ENCODE data around the gene SPOCK2.

DNA sequence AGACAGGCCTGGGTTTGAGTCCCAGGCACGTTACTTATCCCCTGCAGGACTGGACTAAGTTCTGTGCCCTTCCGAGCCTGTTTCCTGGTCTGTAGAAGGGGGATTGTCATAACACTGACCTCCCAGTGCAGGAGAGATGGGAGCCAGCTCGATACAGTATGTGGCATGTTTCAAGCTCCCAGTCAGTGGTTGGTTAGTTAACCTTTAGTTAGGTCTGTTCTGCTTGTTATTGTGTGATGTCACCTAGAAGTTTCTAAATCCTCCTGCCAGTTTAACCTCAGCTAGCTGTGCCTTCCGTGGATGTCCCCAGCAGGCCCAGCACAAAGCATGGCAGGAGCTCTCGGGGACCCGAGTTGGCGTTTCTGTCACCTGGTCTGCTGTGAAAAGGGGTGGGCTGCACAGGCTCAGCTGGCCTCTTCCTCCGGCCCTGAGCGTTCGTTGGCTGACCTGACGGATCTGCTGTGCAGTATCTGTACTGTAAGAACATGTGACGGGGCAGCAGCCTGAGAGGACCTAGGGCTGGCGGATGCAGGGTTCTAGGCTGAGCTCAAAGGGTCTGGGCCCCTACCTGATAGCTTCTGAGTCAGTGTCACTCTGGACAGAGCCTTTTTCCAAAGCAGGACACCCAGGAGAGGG lies 53.0 kb downstream of the SPOCK2 start:
- TF ChIP-seq EZH2 (IDR thresholded peaks at IDR 0.05; ENCODE audit: low read length): no peak
- TF ChIP-seq, protein P1, sequence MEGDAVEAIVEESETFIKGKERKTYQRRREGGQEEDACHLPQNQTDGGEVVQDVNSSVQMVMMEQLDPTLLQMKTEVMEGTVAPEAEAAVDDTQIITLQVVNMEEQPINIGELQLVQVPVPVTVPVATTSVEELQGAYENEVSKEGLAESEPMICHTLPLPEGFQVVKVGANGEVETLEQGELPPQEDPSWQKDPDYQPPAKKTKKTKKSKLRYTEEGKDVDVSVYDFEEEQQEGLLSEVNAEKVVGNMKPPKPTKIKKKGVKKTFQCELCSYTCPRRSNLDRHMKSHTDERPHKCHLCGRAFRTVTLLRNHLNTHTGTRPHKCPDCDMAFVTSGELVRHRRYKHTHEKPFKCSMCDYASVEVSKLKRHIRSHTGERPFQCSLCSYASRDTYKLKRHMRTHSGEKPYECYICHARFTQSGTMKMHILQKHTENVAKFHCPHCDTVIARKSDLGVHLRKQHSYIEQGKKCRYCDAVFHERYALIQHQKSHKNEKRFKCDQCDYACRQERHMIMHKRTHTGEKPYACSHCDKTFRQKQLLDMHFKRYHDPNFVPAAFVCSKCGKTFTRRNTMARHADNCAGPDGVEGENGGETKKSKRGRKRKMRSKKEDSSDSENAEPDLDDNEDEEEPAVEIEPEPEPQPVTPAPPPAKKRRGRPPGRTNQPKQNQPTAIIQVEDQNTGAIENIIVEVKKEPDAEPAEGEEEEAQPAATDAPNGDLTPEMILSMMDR (optimal IDR thresholded peaks at IDR 0.05 in 1 of 3, IDR thresholded peaks at IDR 0.05 in 1 of 3, conservative IDR thresholded peaks at IDR 0.05 in 1 of 3; ENCODE audit: extremely low read depth in 1 of 3, insufficient read depth in 2 of 3, low read length in 3 of 3): no peak
